Measurements from ENCODE around the gene PRPSAP2. TPM values are rescaled to one million over a fixed set of nuclear protein-coding genes. Genes with fewer than 3 reads are reported as not detected.

The PRPSAP2 gene
- polyA plus RNA-seq, 1 donor (not counting 4 experiments of a cell fraction or from before 2014, with no cell fraction given) = 39.1 TPM

DNA sequence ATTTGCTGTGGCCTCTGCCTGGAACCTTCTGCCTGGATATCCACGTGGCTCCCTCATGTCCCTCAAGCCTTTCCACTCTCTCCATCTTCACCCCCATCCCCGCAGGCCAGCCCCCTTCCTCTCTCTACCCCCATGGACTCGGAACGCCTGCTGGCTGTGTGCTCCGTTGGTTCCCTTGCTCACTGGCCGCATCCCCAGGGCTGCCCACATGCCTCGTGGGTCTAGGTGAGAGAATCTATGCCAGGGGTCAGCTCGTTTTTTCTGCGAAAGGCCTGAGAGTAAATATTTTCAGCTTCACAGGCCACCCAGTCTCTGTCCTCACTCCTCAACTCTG, 106.1 kb downstream of the PRPSAP2 start:
- no peaks in the 10 kb centered on the region for H3K79me2 ChIP-seq (ENCODE audit: control insufficient read depth, insufficient read depth, low read length)
- FAIRE-seq = no peak
- no peak overlapping the region for H3K4me2 ChIP-seq (ENCODE audit: control insufficient read depth, extremely low read depth, insufficient read depth, low read depth, low read length)
- DNase-seq (ENCODE audit: low read depth, low spot score) = no peak
- no peak overlapping the region for H3K27ac ChIP-seq (ENCODE audit: control insufficient read depth, insufficient read depth, low read length)
- peaks cover 32% of the 10 kb centered on the region for H3K4me1 ChIP-seq (ENCODE audit: control insufficient read depth, extremely low read depth, insufficient read depth, low read length)
- TF ChIP-seq EZH2 (IDR thresholded peaks at IDR 0.05; ENCODE audit: low read length) (no peak), CTCF (optimal IDR thresholded peaks at IDR 0.05 in 1 of 3, IDR thresholded peaks at IDR 0.05 in 1 of 3, conservative IDR thresholded peaks at IDR 0.05 in 1 of 3; ENCODE audit: extremely low read depth in 1 of 3, insufficient read depth in 2 of 3, low read length in 3 of 3) (no peak)
- no peaks in the 10 kb centered on the region for H3K36me3 ChIP-seq (ENCODE audit: control insufficient read depth in 2 of 2, extremely low read depth in 1 of 2, insufficient read depth in 2 of 2, low read length in 2 of 2)
- no peaks in the 10 kb centered on the region for H3K27me3 ChIP-seq (ENCODE audit: control insufficient read depth, extremely low read depth, insufficient read depth, low read length)
- peaks cover 5% of the 10 kb centered on the region for H3K9me1 ChIP-seq (ENCODE audit: control insufficient read depth, extremely low read depth, insufficient read depth, low read length)
- H3K9ac ChIP-seq (ENCODE audit: control insufficient read depth, extremely low read depth, insufficient read depth, low read length) = no peak overlapping the region
- no peak overlapping the region for H3K4me3 ChIP-seq (ENCODE audit: control insufficient read depth in 2 of 3, extremely low read depth in 1 of 3, insufficient read depth in 2 of 3, low read depth in 1 of 3, low read length in 3 of 3)
- dilution Hi-C loops (cut with MboI; ENCODE audit: extremely low pct_ligation_motif_present, low sequenced_read_pairs) = no loop called here
- no peaks in the 10 kb centered on the region for H3K9me3 ChIP-seq (ENCODE audit: control insufficient read depth, low read depth, low read length)
- peaks cover 2% of the 10 kb centered on the region for H4K20me1 ChIP-seq (ENCODE audit: control insufficient read depth, extremely low read depth, insufficient read depth, low read length)
- no peak overlapping the region for H2AFZ ChIP-seq (ENCODE audit: control insufficient read depth, low read length)

GRCh38 chr17:18964550-18964949, 106.6 kb downstream of the PRPSAP2 start:
- H3K4me1 ChIP-seq (ENCODE audit: control insufficient read depth, extremely low read depth, insufficient read depth, low read length) = peaks cover 38% of the 10 kb centered on the region
- peaks cover 0 to 5% of the 10 kb centered on the region in 2 experiments for H3K36me3 ChIP-seq (ENCODE audit: control insufficient read depth in 2 of 2, extremely low read depth in 1 of 2, insufficient read depth in 2 of 2, low read length in 2 of 2)
- peaks cover 10% of the 10 kb centered on the region for H3K9me1 ChIP-seq (ENCODE audit: control insufficient read depth, extremely low read depth, insufficient read depth, low read length)
- DNase-seq (ENCODE audit: low read depth, low spot score) = no peak
- FAIRE-seq = no peak
- no peak overlapping the region for H3K4me3 ChIP-seq (ENCODE audit: control insufficient read depth in 2 of 3, extremely low read depth in 1 of 3, insufficient read depth in 2 of 3, low read depth in 1 of 3, low read length in 3 of 3)
- H3K27ac ChIP-seq (ENCODE audit: control insufficient read depth, insufficient read depth, low read length) = no peak overlapping the region
- no peak overlapping the region for H3K4me2 ChIP-seq (ENCODE audit: control insufficient read depth, extremely low read depth, insufficient read depth, low read depth, low read length)
- no peaks in the 10 kb centered on the region for H3K9me3 ChIP-seq (ENCODE audit: control insufficient read depth, low read depth, low read length)
- no peak for TF ChIP-seq CTCF (optimal IDR thresholded peaks at IDR 0.05 in 1 of 3, IDR thresholded peaks at IDR 0.05 in 1 of 3, conservative IDR thresholded peaks at IDR 0.05 in 1 of 3; ENCODE audit: extremely low read depth in 1 of 3, insufficient read depth in 2 of 3, low read length in 3 of 3)
- peaks cover 2% of the 10 kb centered on the region for H4K20me1 ChIP-seq (ENCODE audit: control insufficient read depth, extremely low read depth, insufficient read depth, low read length)
- H2AFZ ChIP-seq (ENCODE audit: control insufficient read depth, low read length) = no peak overlapping the region
- H3K27me3 ChIP-seq (ENCODE audit: control insufficient read depth, extremely low read depth, insufficient read depth, low read length) = no peaks in the 10 kb centered on the region
- dilution Hi-C loops (cut with MboI; ENCODE audit: extremely low pct_ligation_motif_present, low sequenced_read_pairs) = no loop called here
- no peaks in the 10 kb centered on the region for H3K79me2 ChIP-seq (ENCODE audit: control insufficient read depth, insufficient read depth, low read length)
- H3K9ac ChIP-seq (ENCODE audit: control insufficient read depth, extremely low read depth, insufficient read depth, low read length) = no peak overlapping the region
